Left forelimb (tissue), 1 donor: ENCODE measurements around the gene TEX264.
A peak's percentile ranks its signal among the peaks of the same experiment; 100 is the strongest.
"Not testable (repeated sequence)": the region's sequence is repeated elsewhere in the genome, so short reads cannot be mapped to it uniquely, and the experiment has no call there.

Experiments
- DNase-seq: peaks from one replicate; pipeline ENCODE4 v3.0.0-alpha.2; 2018; ENCODE audit warnings: low spot score

The TEX264 gene, protein sequence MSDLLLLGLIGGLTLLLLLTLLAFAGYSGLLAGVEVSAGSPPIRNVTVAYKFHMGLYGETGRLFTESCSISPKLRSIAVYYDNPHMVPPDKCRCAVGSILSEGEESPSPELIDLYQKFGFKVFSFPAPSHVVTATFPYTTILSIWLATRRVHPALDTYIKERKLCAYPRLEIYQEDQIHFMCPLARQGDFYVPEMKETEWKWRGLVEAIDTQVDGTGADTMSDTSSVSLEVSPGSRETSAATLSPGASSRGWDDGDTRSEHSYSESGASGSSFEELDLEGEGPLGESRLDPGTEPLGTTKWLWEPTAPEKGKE

GRCh38 chr3:51670823-51671733, at the start of gene TEX264:
Gene TEX264 (plus strand): TSS chr3:51671252. CDS start chr3:51674305, 3,053 bp downstream.
- peak; percentile 87 for DNase-seq

DNA sequence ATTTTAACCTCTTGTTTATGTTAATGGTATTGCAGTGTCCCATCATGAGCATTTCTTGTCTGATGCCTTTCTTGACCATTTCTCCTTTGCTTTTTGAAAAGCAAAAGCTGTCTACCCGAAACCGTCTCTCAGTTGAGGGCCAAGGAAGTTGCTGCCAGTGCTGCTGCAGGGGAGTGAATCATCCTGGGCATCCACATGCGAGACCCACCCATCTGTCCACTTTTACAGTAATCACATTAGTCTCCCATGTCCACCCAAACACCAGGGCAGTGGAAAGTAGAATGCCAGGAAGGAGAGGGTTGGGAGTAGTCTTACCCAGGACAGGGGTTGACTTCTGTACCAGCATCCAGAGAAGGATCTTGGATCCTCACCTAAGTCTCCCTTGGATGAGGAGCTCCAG, 48.6 kb upstream of the TEX264 start:
- DNase-seq = no peak

- no peak for DNase-seq
Observed at GRCh38 chr3:51622868-51623267, 48.2 kb upstream of the TEX264 start.

DNA sequence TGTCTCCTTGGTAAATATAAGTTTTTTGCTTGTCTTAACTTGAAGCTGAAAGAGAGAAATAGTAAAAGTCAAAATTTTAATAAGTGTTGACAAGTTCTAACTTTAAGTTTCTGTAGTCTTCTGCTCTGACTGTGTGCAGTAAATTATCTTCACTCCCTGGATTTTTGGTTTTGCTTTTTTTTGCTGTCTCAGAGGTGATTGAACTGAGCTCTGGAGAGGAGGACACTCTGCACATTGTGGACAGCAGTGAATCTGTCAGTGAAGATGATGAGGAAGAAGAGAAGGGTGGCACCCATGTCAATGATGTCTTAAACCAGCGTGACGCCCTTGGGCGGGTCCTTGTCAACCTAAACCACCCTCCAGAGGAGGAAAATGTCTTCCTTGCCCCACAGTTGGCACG, 40.5 kb upstream of the TEX264 start:
- DNase-seq = no peak

GRCh38 chr3:51637144-51637940, 33.7 kb upstream of the TEX264 start:
- DNase-seq = no peak

DNA sequence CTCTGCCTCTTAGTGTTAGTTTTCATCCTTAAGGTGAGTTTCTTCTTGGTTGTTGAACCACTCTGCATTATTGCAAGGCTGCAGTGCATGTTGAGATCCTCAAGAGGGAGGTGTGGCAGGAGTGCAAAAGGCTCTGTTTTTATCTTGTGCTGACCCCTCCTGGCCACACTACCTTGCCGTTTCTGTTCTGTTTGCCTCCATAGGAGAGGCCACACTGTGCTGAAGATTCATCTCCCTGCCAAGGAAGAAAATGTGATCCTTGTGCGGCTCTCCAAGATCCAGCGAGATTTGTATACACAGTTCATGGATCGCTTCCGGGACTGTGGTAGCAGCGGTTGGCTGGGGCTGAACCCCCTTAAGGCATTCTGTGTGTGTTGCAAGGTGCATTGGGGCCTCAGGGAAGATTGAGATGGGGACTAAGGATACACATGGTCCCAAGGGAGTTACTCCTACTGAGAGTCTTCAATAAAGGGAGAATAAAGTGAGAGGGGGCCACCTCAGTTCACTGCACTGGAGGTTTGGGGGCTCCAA, 33.0 kb upstream of the TEX264 start:
- DNase-seq = no peak

DNA sequence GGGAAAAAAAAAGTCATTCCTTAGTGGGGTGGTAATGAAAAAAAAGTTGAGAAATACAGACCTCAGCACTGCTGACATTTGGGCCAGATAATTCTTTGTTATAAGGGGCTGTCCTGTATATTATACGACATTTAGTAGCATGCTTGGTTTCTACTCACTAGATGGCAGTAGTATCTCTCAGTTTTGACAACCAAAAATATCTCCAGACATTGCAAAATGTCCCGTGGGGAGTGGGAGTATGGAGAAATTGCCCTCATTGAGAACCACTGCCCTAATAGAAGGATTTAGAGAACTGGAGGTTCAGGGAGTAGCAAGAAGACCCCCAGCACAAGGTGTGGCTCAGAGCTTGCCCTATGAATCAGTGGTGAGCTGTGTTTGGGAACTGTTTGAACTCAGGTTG, 28.6 kb upstream of the TEX264 start:
- no peak for DNase-seq

- no peak for DNase-seq
Observed at GRCh38 chr3:51646091-51646490, 25.0 kb upstream of the TEX264 start.

GRCh38 chr3:51652103-51652502, 18.9 kb upstream of the TEX264 start:
- not testable (repeated sequence) for DNase-seq

GRCh38 chr3:51653409-51653808, 17.6 kb upstream of the TEX264 start:
- not testable (repeated sequence) for DNase-seq

DNA sequence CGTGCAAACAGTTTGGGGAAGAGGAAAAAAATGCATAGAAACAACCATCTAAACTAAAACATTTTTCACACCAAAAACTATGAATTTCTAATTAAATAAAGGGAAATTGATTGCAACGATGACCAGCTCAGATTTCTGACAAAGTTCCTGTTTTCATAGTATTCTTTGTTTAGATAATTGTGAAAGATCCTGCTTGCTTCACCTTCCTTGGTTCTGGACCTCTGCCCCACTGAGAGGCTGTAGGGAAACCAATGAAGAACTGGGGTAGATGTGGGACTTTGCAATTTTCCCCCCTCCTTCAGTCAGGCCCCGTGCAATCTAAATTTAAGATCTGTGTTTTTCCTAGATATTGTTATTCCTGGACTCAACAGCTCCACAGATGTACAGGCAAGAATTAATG, 13.8 kb upstream of the TEX264 start:
- no peak for DNase-seq

GRCh38 chr3:51659942-51660341, 11.1 kb upstream of the TEX264 start:
- DNase-seq = peak; percentile 25

GRCh38 chr3:51662456-51662855, 8.6 kb upstream of the TEX264 start:
- no peak for DNase-seq

DNA sequence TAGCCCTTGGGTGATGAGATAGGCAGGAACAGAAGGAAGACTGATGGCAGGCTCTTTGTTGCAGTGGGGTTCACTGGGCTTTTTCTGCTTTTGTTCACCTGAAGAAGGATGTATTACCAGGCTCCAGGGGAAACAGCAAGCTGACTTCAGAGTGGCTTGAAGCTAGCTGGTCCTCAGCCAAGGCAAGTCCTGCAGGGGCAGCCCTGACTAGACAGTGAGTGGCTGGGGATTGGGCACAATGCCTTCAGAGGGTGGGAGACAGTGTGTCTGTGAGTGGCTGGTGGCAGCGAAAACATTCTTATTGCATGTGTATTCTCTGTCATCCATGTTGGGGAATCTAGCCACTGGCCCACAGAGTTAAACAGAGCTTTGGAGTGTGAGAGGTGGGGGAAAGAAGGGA, 2.3 kb upstream of the TEX264 start:
- no peak for DNase-seq

- peak; percentile 75 for DNase-seq
Observed at GRCh38 chr3:51669241-51670052, 1.6 kb upstream of the TEX264 start.

DNA sequence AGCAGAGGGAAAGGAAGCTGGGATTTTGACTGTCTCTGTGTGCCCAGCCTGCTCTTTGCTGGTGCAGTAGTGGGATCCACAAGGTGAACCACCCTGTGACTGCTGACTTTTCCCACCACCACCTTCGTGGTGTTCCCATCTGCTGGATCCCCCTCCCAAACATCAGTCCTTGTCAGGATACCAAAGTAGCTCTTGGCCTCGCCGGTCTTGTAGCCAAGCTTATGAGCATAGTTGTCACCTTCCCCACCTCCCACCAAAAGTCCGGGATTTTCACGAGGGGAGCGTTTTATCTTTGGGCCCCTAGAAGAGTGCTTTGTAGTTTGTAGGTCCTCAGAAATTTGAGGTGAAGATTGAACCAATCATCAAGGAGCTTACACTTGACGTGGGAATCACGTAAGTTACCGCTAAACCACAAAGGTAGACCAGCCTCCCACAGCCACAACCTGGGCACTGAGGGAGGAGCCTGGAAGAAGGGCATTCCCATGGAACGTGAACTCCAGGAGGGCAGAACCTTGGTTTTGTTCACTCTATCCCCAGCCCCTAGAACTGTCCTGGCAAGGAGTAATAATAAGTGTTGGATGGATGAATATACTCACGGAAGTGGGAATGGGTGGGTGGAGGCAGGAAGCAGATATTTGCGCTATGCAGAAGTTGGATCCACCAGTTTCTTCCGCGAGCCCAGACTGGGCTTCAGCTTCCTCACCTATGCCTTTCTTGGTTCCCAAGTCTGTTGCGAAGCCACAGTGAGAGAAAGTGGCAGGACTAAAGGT, 814 bp upstream of the TEX264 start:
- no peak for DNase-seq

GRCh38 chr3:51671734-51672475, 853 bp downstream of the TEX264 start:
- DNase-seq = peak; percentile 76

DNA sequence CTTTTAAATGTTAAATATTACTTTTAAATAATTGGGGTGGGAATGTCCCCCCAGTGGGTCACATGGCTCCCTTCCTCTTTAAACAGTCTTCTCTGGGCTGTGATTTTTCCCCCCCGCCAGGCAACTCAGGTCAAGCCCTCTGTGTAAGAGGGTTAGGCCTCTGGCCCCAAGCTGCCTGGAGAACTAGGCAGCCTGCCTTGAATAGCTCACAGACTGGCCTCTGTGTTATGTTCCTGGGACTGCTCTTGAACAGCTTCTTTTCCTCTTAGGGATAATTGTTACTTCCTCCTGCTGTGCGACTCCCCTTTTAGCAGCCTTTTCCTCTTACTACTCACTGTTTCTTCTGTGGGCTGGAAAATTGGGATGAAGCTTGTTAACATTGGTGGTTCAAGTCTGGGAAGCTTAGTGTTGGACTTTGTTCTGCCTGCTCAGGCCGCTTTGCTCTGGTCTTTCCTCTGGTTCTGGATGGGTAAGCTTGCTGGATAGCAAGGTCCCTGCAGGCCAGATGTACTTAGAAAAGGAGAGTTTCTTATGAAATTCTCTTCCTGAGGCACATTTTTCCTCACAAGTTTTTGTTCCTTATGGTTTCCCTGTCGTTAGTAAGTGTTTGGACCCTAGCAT, 2.2 kb downstream of the TEX264 start:
- DNase-seq = no peak
